NCI-H146 treated with DMSO at 0.1 percent for 48 hours (cell line): Measurements from ENCODE around the gene KTN1.

Source experiments
- DNase-seq: peaks from one replicate; lab custom pipeline; 2025; ENCODE audit not compliant: unreplicated experiment; lab: John Stamatoyannopoulos, UW

The KTN1 gene

GRCh38 chr14:55579724-55580469, at the start of gene KTN1:
TSS of gene KTN1 (plus strand) at chr14:55580207. CDS start at chr14:55612049, 31,842 bp downstream.
- peak; percentile 63 for DNase-seq

- DNase-seq = no peak
These were observed 49.5 kb upstream of the KTN1 start for GRCh38 chr14:55530464-55530863.

- no peak for DNase-seq
These were observed 47.2 kb upstream of the KTN1 start for GRCh38 chr14:55532645-55533344.

- no peak for DNase-seq
These were observed 46.0 kb upstream of the KTN1 start for GRCh38 chr14:55533960-55534359.

GRCh38 chr14:55535516-55536203, 44.3 kb upstream of the KTN1 start:
- no peak for DNase-seq

- DNase-seq = no peak
These were observed 43.8 kb upstream of the KTN1 start for GRCh38 chr14:55536204-55536708.

- DNase-seq = no peak
These were observed 42.2 kb upstream of the KTN1 start for GRCh38 chr14:55537782-55538181.

- DNase-seq = no peak
These were observed 40.0 kb upstream of the KTN1 start for GRCh38 chr14:55539975-55540374.

- no peak for DNase-seq
These were observed 38.9 kb upstream of the KTN1 start for GRCh38 chr14:55540847-55541773.

GRCh38 chr14:55545779-55546178, 34.2 kb upstream of the KTN1 start:
- DNase-seq = no peak

GRCh38 chr14:55546212-55546874, 33.7 kb upstream of the KTN1 start:
- DNase-seq = no peak

GRCh38 chr14:55547650-55548315, 32.2 kb upstream of the KTN1 start:
- DNase-seq = no peak

- no peak for DNase-seq
These were observed 26.2 kb upstream of the KTN1 start for GRCh38 chr14:55553791-55554190.

- DNase-seq = no peak
These were observed 22.9 kb upstream of the KTN1 start for GRCh38 chr14:55556929-55557623.

GRCh38 chr14:55562135-55562534, 17.9 kb upstream of the KTN1 start:
- DNase-seq = no peak

- no peak for DNase-seq
These were observed 11.4 kb upstream of the KTN1 start for GRCh38 chr14:55568618-55569017.

- DNase-seq = no peak
These were observed 8.7 kb upstream of the KTN1 start for GRCh38 chr14:55571125-55571889.

- no peak for DNase-seq
These were observed 7.4 kb upstream of the KTN1 start for GRCh38 chr14:55572578-55572977.
